Fibroblast of lung (primary cell): Measurements from ENCODE around the gene ITGA2. TPM values are rescaled to one million over a fixed set of nuclear protein-coding genes. Genes with fewer than 3 reads are reported as not detected.

Experiments
- DNase-seq, 2 donors: peaks; one replicate each; pipeline versions ENCODE4 v3.0.0 to v3.0.0-alpha.2; 2010; ENCODE audit warnings: low read depth in 2 of 2
- H2AFZ ChIP-seq: 2 replicates; pipeline ENCODE4 v1.5.1; 2012; ENCODE audit warnings: low read length, control low read depth, inconsistent platforms
- H3K27ac ChIP-seq: 2 replicates; pipeline ENCODE4 v1.5.1; 2011; ENCODE audit warnings: low read length, control low read depth; ENCODE audit not compliant: insufficient read depth
- H3K27me3 ChIP-seq: 2 replicates; pipeline ENCODE4 v1.5.1; 2011; ENCODE audit warnings: mild to moderate bottlenecking, low read length; ENCODE audit not compliant: control insufficient read depth, insufficient read depth
- H3K36me3 ChIP-seq: 2 replicates; pipeline ENCODE4 v1.5.1; 2011; ENCODE audit warnings: low read length; ENCODE audit not compliant: control insufficient read depth, insufficient read depth
- H3K4me1 ChIP-seq: 2 replicates; pipeline ENCODE4 v1.5.1; 2011; ENCODE audit warnings: low read length; ENCODE audit not compliant: control insufficient read depth, insufficient read depth; ENCODE audit errors: extremely low read depth
- H3K4me2 ChIP-seq: 2 replicates; pipeline ENCODE4 v1.5.1; 2011; ENCODE audit warnings: low read length, control low read depth; ENCODE audit not compliant: insufficient read depth; ENCODE audit errors: extremely low read depth
- H3K4me3 ChIP-seq, 4 experiments: fragments of 200-600 bp in 1 of 4; sonication (generic) in 1 of 4; replicated peaks in 1 of 4; 2 replicates each; pipeline ENCODE4 v1.5.1; 2011 to 2016; ENCODE audit warnings: low read length in 4 of 4, low read depth in 3 of 4, mild to moderate bottlenecking in 3 of 4, control low read depth in 2 of 4, inconsistent platforms in 1 of 4, mixed read lengths in 1 of 4; ENCODE audit not compliant: insufficient read depth in 1 of 4; ENCODE audit errors: control extremely low read depth in 1 of 4
- H3K79me2 ChIP-seq: 2 replicates; pipeline ENCODE4 v1.5.1; 2012; ENCODE audit warnings: mild to moderate bottlenecking, low read length, inconsistent platforms; ENCODE audit not compliant: control insufficient read depth, insufficient read depth
- H3K9ac ChIP-seq: 2 replicates; pipeline ENCODE4 v1.5.1; 2011; ENCODE audit warnings: mild to moderate bottlenecking, low read length, control low read depth; ENCODE audit not compliant: insufficient read depth
- H3K9me3 ChIP-seq: 2 replicates; pipeline ENCODE4 v1.5.1; 2012; ENCODE audit warnings: low read depth, low read length; ENCODE audit not compliant: control insufficient read depth, insufficient read depth
- H4K20me1 ChIP-seq: 2 replicates; pipeline ENCODE4 v1.5.1; 2011; ENCODE audit warnings: low read length; ENCODE audit not compliant: control insufficient read depth, insufficient read depth; ENCODE audit errors: extremely low read depth
- EZH2 ChIP-seq: IDR thresholded peaks from 2 replicates; pipeline ENCODE4 v1.5.1; 2012; ENCODE audit warnings: low read length, control low read depth, mild to moderate bottlenecking; ENCODE audit errors: missing control alignments
- polyA plus RNA-seq, 2 donors: library from polyadenylated mRNA; depleted of rRNA in 1 of 2; stranded (reverse) in 1 of 2; unstranded in 1 of 2; fragments of >200 nt; gene quantifications; 2 replicates each; pipeline ENCODE4 v1.2.1, GENCODE V29; 2011 to 2012; ENCODE audit warnings: missing spikeins in 1 of 2
- total RNA-seq: library from RNA; depleted of rRNA; stranded (reverse); fragments of >200 nt; gene quantifications from 2 replicates; pipeline ENCODE4 v1.2.1, GENCODE V29; 2014
- TF ChIP-seq, protein P1 (sequence below), 2 donors: IDR thresholded peaks in 1 of 2; conservative IDR thresholded peaks in 1 of 2; 1 replicate in 1 of 2; 2 replicates in 1 of 2; pipeline ENCODE4 v1.5.1; 2011 to 2012; ENCODE audit warnings: low read length in 2 of 2, control low read depth in 1 of 2, inconsistent platforms in 1 of 2, low read depth in 1 of 2, mild to moderate bottlenecking in 1 of 2

Gene ITGA2
- total and polyA plus RNA-seq, 2 donors (not counting 1 experiment from before 2014, with no cell fraction given), result 9.4 to 75.5 TPM

- no peak for TF ChIP-seq EZH2
- TF ChIP-seq, protein P1, sequence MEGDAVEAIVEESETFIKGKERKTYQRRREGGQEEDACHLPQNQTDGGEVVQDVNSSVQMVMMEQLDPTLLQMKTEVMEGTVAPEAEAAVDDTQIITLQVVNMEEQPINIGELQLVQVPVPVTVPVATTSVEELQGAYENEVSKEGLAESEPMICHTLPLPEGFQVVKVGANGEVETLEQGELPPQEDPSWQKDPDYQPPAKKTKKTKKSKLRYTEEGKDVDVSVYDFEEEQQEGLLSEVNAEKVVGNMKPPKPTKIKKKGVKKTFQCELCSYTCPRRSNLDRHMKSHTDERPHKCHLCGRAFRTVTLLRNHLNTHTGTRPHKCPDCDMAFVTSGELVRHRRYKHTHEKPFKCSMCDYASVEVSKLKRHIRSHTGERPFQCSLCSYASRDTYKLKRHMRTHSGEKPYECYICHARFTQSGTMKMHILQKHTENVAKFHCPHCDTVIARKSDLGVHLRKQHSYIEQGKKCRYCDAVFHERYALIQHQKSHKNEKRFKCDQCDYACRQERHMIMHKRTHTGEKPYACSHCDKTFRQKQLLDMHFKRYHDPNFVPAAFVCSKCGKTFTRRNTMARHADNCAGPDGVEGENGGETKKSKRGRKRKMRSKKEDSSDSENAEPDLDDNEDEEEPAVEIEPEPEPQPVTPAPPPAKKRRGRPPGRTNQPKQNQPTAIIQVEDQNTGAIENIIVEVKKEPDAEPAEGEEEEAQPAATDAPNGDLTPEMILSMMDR (conservative IDR thresholded peaks at IDR 0.05 in 1 of 2, IDR thresholded peaks at IDR 0.05 in 1 of 2; ENCODE audit: low read depth in 1 of 2, low read length in 2 of 2), result peak in 1 of 2 donors; percentile 10
- Histone ChIP-seq H4K20me1 (no peaks in the 10 kb centered on the region), H3K4me2 (no peak overlapping the region), H3K79me2 (no peaks in the 10 kb centered on the region), H3K9ac (no peak overlapping the region), H2AFZ (no peak overlapping the region), H3K4me3 (no peak overlapping the region), H3K4me1 (peaks cover 6% of the 10 kb centered on the region), H3K9me3 (no peaks in the 10 kb centered on the region), H3K27me3 (no peaks in the 10 kb centered on the region), H3K27ac (no peak overlapping the region), H3K36me3 (no peaks in the 10 kb centered on the region)
- peak in 1 of 2 donors; percentile 52 for DNase-seq
These were observed 134.6 kb downstream of the ITGA2 start for GRCh38 chr5:53123702-53124101.

DNA sequence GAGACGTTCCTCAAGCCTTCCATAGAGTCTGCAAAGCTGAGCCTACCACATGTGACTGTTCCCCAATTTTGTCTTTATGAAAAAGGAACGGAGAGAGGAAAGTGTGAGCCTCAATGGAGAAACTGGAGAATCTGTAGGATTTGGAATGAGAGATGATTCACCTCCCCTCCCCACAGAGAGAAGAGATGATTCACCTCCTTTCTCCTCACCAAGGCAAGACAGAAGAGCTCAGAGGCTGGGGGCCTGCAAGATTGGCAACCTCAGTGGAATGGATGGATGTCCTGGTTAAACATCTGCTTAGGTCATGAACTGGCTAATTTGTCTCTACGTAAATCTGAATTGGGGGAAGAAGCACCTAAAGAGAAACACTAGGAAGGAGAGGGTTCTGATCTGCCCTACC is 137.4 kb downstream of the ITGA2 start:
- Histone ChIP-seq H3K27me3 (no peaks in the 10 kb centered on the region), H3K9ac (no peak overlapping the region), H3K27ac (no peak overlapping the region), H3K4me3 (no peak overlapping the region), H3K9me3 (no peaks in the 10 kb centered on the region), H3K79me2 (no peaks in the 10 kb centered on the region), H4K20me1 (no peaks in the 10 kb centered on the region), H3K36me3 (no peaks in the 10 kb centered on the region), H2AFZ (no peak overlapping the region), H3K4me1 (peaks cover 6% of the 10 kb centered on the region), H3K4me2 (no peak overlapping the region)
- TF ChIP-seq EZH2, result no peak
- TF ChIP-seq, protein P1 (conservative IDR thresholded peaks at IDR 0.05 in 1 of 2, IDR thresholded peaks at IDR 0.05 in 1 of 2; ENCODE audit: low read depth in 1 of 2, low read length in 2 of 2), result no peak
- peak; percentile 20 to 78 for DNase-seq

- Histone ChIP-seq H3K36me3 (no peaks in the 10 kb centered on the region), H3K4me1 (peaks cover 6% of the 10 kb centered on the region), H3K9ac (no peak overlapping the region), H3K9me3 (no peaks in the 10 kb centered on the region), H3K79me2 (no peaks in the 10 kb centered on the region), H3K4me2 (no peak overlapping the region), H2AFZ (no peak overlapping the region), H3K27ac (no peak overlapping the region), H3K27me3 (no peaks in the 10 kb centered on the region), H3K4me3 (no peak overlapping the region), H4K20me1 (no peaks in the 10 kb centered on the region)
- TF ChIP-seq, protein P1 (conservative IDR thresholded peaks at IDR 0.05 in 1 of 2, IDR thresholded peaks at IDR 0.05 in 1 of 2; ENCODE audit: low read depth in 1 of 2, low read length in 2 of 2), result no peak
- no peak for TF ChIP-seq EZH2
- DNase-seq, result no peak
These were observed 138.0 kb downstream of the ITGA2 start for GRCh38 chr5:53127107-53127506.
